Colonic mucosa (tissue), 4 donors: ENCODE results near the gene CUL2. TPM values are rescaled to one million over a fixed set of nuclear protein-coding genes. Genes with fewer than 3 reads are reported as not detected.
A peak's percentile ranks its signal among the peaks of the same experiment; 100 is the strongest.

Experiments
- DNase-seq: peaks from one replicate; pipeline ENCODE4 v3.0.0-alpha.2; 2020
- H3K27ac ChIP-seq: fragments of 200-600 bp; one replicate; pipeline ENCODE4 v1.8.0; 2021
- H3K27me3 ChIP-seq: fragments of 200-600 bp; one replicate; pipeline ENCODE4 v1.8.0; 2021
- H3K36me3 ChIP-seq: fragments of 200-600 bp; one replicate; pipeline ENCODE4 v1.8.0; 2021
- H3K4me1 ChIP-seq: fragments of 200-600 bp; one replicate; pipeline ENCODE4 v1.8.0; 2021; ENCODE audit warnings: mild to moderate bottlenecking
- H3K4me3 ChIP-seq: fragments of 200-600 bp; one replicate; pipeline ENCODE4 v1.8.0; 2021
- H3K9ac ChIP-seq, 2 donors: one replicate each; pipeline ENCODE4 v1.7.0; 2013; ENCODE audit warnings: control low read depth in 2 of 2, low read depth in 2 of 2, low read length in 2 of 2
- H3K9me3 ChIP-seq: fragments of 200-600 bp; one replicate; pipeline ENCODE4 v1.8.0; 2021
- intact Hi-C: fragments of 100-400 bp; cut with DNase I; formaldehyde crosslinking; loops from one replicate; pipeline ENCODE4 v1.14.1; 2022
- total RNA-seq, 2 donors: library from RNA; stranded (reverse); fragmentation: NEBNext Ultra II Directional in 1 of 2; extraction: Animal tissue kit (Norgen Biotek cat#: 25700) in 1 of 2; gene quantifications; one replicate each; pipeline ENCODE4 v1.2.1, GENCODE V29; 2021
- TF ChIP-seq, protein P1 (sequence below): fragments of 200-600 bp; IDR thresholded peaks from one replicate; pipeline ENCODE4 v1.8.0; 2022; ENCODE audit warnings: antibody characterized with exemption, mild to moderate bottlenecking
- donor health status: healthy.
- donor health status: DM: no; HTN: no; CAD: no.
- donor health status: DM: no; HTN: no; CAD: no.

CUL2 gene
- total RNA-seq, 2 donors from 2014 or later = 26.3 to 27.4 TPM

DNA sequence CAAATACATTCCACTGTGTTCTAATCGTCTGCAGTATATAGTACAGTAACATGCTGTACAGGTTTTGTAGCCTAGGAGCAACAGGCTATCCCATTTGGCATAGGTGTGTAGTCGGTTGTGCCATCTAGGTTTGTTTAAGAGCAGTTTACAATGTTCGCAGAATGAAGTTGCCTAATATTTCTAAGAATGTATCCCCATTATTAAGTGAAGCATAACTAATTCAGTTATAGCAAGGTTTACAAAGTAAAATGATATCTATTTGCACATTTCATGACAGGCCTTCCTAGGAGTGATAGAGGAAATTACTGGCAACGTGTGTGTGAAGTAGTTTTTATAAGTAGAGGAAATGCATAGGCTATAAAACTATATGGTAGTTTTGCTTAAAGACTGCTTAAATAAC is 40.5 kb upstream of the CUL2 start:
- Histone ChIP-seq H3K4me3 (no peak overlapping the region), H3K27me3 (no peaks in the 10 kb centered on the region), H3K9me3 (no peaks in the 10 kb centered on the region), H3K27ac (peak overlapping the region; percentile 30), H3K9ac (no peak overlapping the region), H3K4me1 (peaks cover 10% of the 10 kb centered on the region), H3K36me3 (no peaks in the 10 kb centered on the region)
- TF ChIP-seq, protein P1, sequence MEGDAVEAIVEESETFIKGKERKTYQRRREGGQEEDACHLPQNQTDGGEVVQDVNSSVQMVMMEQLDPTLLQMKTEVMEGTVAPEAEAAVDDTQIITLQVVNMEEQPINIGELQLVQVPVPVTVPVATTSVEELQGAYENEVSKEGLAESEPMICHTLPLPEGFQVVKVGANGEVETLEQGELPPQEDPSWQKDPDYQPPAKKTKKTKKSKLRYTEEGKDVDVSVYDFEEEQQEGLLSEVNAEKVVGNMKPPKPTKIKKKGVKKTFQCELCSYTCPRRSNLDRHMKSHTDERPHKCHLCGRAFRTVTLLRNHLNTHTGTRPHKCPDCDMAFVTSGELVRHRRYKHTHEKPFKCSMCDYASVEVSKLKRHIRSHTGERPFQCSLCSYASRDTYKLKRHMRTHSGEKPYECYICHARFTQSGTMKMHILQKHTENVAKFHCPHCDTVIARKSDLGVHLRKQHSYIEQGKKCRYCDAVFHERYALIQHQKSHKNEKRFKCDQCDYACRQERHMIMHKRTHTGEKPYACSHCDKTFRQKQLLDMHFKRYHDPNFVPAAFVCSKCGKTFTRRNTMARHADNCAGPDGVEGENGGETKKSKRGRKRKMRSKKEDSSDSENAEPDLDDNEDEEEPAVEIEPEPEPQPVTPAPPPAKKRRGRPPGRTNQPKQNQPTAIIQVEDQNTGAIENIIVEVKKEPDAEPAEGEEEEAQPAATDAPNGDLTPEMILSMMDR = no peak
- DNase-seq = no peak
- intact Hi-C loops = no loop called here

DNA sequence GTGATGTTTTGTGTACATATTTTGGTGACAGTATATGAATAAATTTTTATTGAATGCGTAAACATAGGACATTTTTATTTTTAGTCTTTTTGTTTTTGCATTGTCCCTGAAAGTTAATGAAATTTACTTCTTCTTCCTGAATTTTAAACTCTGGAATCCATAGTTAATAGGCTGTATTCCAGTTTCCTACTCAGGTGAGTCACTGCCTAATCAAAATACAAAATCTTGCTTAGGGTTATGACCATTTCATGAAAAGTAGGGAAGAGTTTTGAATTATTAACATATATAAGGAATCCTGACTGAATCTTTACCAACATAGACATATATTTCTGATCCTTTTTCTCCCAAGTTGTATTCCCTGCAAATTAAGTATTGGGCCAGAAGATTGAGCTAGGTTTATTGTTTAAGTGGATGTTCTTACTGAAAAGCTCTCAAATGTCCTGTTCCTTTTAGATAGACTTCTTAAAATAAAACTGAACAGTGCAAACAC is 39.1 kb upstream of the CUL2 start:
- peaks cover 10% of the 10 kb centered on the region for H3K4me1 ChIP-seq

DNA sequence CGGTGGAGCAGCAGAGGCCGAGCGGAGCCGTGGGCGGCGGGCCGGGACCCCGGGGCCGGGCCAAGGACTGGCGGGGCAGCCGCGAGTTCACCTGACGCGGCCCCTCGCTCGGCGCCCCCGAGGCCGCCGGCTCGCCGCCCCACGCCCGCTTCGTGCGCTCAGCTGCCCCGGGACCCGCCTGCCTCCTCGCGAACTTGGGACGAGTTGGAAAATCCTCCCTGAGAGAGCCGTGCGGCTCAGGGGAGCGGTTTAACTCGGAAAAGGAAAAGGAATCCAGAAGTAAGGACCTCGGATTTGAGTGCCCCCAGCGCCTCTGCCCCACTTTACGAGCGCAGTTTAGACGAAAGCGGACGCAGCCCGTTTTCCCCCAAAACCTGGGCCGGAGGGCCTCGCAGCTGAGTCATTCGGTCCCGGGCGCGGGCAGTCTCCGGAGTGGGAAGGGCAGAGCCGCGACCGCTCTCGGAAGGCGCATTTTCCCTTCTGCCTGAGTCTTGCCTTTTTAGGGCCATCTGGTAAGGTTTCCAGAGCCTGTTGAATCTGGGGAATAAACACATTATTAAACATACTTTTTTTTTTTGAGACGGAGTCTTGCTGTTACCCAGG is 37.2 kb upstream of the CUL2 start:
- H3K27ac ChIP-seq = peak overlapping the region; percentile 99
- peak overlapping the region; percentile 95 to 98 for H3K9ac ChIP-seq
- TF ChIP-seq, protein P1 = no peak
- peak overlapping the region; percentile 81 for H3K4me3 ChIP-seq
- peaks cover 10% of the 10 kb centered on the region for H3K4me1 ChIP-seq
- intact Hi-C loops = loop anchor here (5.0 kb wide), 1 partner anchor 65 kb away; no protein-coding TSS in a partner anchor
- no peaks in the 10 kb centered on the region for H3K27me3 ChIP-seq
- peak; percentile 64 for DNase-seq
- no peaks in the 10 kb centered on the region for H3K9me3 ChIP-seq
- no peaks in the 10 kb centered on the region for H3K36me3 ChIP-seq

More for the DNA sequence above, 39.1 kb upstream of the CUL2 start:
- TF ChIP-seq, protein P1 = no peak
- Histone ChIP-seq H3K27me3 (no peaks in the 10 kb centered on the region), H3K36me3 (no peaks in the 10 kb centered on the region), H3K4me3 (no peak overlapping the region), H3K27ac (no peak overlapping the region), H3K9me3 (no peaks in the 10 kb centered on the region), H3K9ac (no peak overlapping the region)
- intact Hi-C loops = loop anchor here (5.0 kb wide), 1 partner anchor 63 kb away; no protein-coding TSS in a partner anchor
- DNase-seq = no peak

DNA sequence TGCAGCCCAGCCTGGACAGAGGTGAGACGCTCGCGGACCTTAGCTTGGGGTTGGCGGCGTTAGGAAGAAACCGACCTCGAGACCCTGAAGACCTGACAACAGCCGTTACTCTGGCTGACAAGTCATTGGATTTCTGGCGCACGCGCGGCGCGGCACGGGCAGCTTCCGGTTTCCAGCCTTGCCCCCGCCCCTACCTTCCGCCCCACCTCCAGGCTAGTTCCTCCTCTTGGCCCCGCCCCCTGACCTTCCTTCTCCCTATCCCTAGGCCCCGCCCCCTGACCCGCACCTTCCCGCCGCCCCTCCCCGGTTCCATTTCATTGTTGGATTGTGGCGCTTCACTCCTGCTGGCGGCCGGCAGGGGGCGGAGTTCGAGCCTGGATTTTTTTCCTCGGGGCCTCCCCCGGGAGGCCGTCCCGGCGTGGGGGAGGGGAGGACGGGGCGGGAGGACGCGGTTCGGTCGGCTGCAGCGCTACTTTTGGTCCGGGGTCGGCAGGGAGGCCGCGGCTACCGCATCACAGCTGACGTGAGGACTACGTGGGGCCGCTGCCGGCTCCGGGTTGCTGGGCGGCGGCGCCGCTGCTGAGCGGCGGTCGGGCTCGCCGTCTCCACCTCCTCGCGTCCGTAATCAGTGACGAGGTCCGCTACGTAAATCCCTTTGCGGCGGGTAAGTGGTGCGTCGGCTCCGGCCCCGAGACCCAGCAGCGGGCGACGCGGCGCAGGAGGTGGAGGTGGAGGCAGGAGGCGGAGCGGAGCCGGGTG is 36.6 kb upstream of the CUL2 start, which contains the start of gene CREM:
Gene CREM (plus strand): TSS at position 317 of the 759 bp plus-strand sequence. CDS start 10,990 bp downstream, outside the sequence.
- TF ChIP-seq, protein P1 = peak; percentile 69
- H3K9me3 ChIP-seq = no peaks in the 10 kb centered on the region
- peak; percentile 100 for DNase-seq
- peak within 1 kb of the TSS; percentile 95 to 98 for H3K9ac ChIP-seq
- intact Hi-C loops = loop anchor here (5.0 kb wide), 1 partner anchor 66 kb away; no protein-coding TSS in a partner anchor
- no peaks in the 10 kb centered on the region for H3K36me3 ChIP-seq
- H3K27ac ChIP-seq = peak within 1 kb of the TSS; percentile 99
- H3K4me3 ChIP-seq = peak within 1 kb of the TSS; percentile 81
- peaks cover 10% of the 10 kb centered on the region for H3K4me1 ChIP-seq
- no peaks in the 10 kb centered on the region for H3K27me3 ChIP-seq

DNA sequence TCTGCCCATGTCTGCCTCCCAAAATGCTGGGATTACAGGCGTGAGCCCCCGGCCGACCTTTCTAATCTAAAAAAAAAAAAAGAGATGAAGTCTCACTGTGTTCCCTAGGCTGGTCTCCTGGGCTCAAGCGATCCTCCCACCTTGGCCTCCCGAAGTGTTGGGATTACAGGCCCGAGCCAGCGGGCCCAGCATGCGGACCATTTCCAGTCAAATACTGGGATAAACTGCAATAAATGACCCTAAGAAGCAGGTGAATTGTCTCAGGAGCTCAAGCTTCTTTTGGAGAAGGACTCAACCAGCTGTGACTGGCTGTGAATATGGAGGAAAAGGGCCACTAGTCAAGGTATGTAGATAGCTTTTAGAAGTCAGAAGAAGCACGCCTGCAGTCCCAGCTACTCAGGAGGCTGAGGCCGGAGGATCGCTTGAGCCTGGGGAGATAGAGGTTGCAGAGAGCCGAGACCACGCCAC is 36.0 kb upstream of the CUL2 start:
- peak overlapping the region; percentile 63 to 67 for H3K9ac ChIP-seq
- peak overlapping the region; percentile 99 for H3K27ac ChIP-seq
- H3K4me1 ChIP-seq = peaks cover 10% of the 10 kb centered on the region
- no peaks in the 10 kb centered on the region for H3K36me3 ChIP-seq
- no peaks in the 10 kb centered on the region for H3K27me3 ChIP-seq
- intact Hi-C loops = loop anchor here (5.0 kb wide), 1 partner anchor 66 kb away; no protein-coding TSS in a partner anchor
- peak overlapping the region; percentile 81 for H3K4me3 ChIP-seq
- DNase-seq = no peak
- TF ChIP-seq, protein P1 = no peak
- H3K9me3 ChIP-seq = no peaks in the 10 kb centered on the region
